Aorta (tissue), 5 donors: ENCODE data around the gene PEF1. TPM values are rescaled to one million over a fixed set of nuclear protein-coding genes. Genes with fewer than 3 reads are reported as not detected.

ENCODE experiments used
- ATAC-seq: fragments of 200-7000 bp; cut with Tn5 transposase; one replicate; pipeline ENCODE4 v1.9.1; 2022; ENCODE audit warnings: moderate library complexity; ENCODE audit not compliant: low FRiP score
- DNase-seq, 2 donors: peaks; one replicate each; pipeline ENCODE4 v3.0.0-alpha.2; 2020
- H3K27ac ChIP-seq, 2 donors: one replicate each; pipeline ENCODE4 v1.5.1; 2013; ENCODE audit warnings: low read length in 2 of 2, mild to moderate bottlenecking in 2 of 2, moderate library complexity in 2 of 2, control low read depth in 1 of 2, inconsistent platforms in 1 of 2, low read depth in 1 of 2
- H3K27me3 ChIP-seq, 2 donors: one replicate each; pipeline ENCODE4 v1.6.1; 2013; ENCODE audit warnings: control low read depth in 1 of 2, low read length in 1 of 2, mild to moderate bottlenecking in 1 of 2, moderate library complexity in 1 of 2; ENCODE audit not compliant: insufficient read depth in 2 of 2, control insufficient read depth in 1 of 2
- H3K36me3 ChIP-seq, 2 donors: one replicate each; pipeline ENCODE4 v1.6.1; 2013; ENCODE audit warnings: control low read depth in 1 of 2, low read length in 1 of 2, mild to moderate bottlenecking in 1 of 2; ENCODE audit not compliant: insufficient read depth in 2 of 2, control insufficient read depth in 1 of 2
- H3K4me1 ChIP-seq, 2 donors: one replicate each; pipeline ENCODE4 v1.6.1; 2013; ENCODE audit warnings: low read length in 2 of 2, control low read depth in 1 of 2, mild to moderate bottlenecking in 1 of 2, moderate library complexity in 1 of 2; ENCODE audit not compliant: insufficient read depth in 2 of 2, control insufficient read depth in 1 of 2
- H3K4me3 ChIP-seq, 2 donors: one replicate each; pipeline ENCODE4 v1.5.1; 2013; ENCODE audit warnings: low read length in 2 of 2, control low read depth in 1 of 2, mild to moderate bottlenecking in 1 of 2
- H3K9me3 ChIP-seq: one replicate; pipeline ENCODE4 v1.6.1; 2013; ENCODE audit warnings: mild to moderate bottlenecking, low read length; ENCODE audit not compliant: control insufficient read depth
- WGBS, 2 donors: extraction: QIAGEN DNeasy Blood & Tissue Kit; methylation state at CpG; one replicate each; pipeline ENCODE4 v1.1.7; 2013; 5-methylcytosine and 5-hydroxymethylcytosine counted together
- intact Hi-C, 2 donors: fragments of 100-400 bp; cut with DNase I; formaldehyde crosslinking; loops; one replicate each; pipeline versions ENCODE4 v1.14.2 to v1.15.0; 2022
- polyA plus RNA-seq, 2 donors: library from polyadenylated mRNA; stranded (reverse); fragments of 200-250 nt; gene quantifications; one replicate each; pipeline ENCODE4 v1.2.3, GENCODE V29; 2013
- total RNA-seq, 2 donors: library from RNA; stranded (reverse); fragmentation: NEBNext Ultra II Directional; extraction: Animal tissue kit (Norgen Biotek cat#: 25700); gene quantifications; one replicate each; pipeline ENCODE4 v1.2.1, GENCODE V29; 2021
- donor health status: healthy with polysubstance abuse.
- donor health status: Bipolar disorder and iron deficiency.
- donor health status: DM: no; HTN: no; CAD: no.
- donor health status: DM: no; HTN: no; CAD: no.
- donor health status: DM: yes; HTN: yes; CAD: no.

Gene PEF1
- total and polyA plus RNA-seq, 4 donors = 57.9 to 83.9 (median 70.3) TPM

- ATAC-seq (no peak), DNase-seq (no peak)
- Histone ChIP-seq H3K9me3 (no peaks in the 10 kb centered on the region), H3K4me1 (no peaks in the 10 kb centered on the region), H3K27me3 (no peaks in the 10 kb centered on the region), H3K4me3 (no peak overlapping the region), H3K27ac (no peak overlapping the region), H3K36me3 (peaks cover 0 to 1% of the 10 kb centered on the region in 2 donors)
- intact Hi-C loops = no loop called here
- WGBS, 2 donors = 93% methylated on average over 8 of the region's 8 CpGs
Observed at GRCh38 chr1:31687601-31688000, 42.9 kb upstream of the PEF1 start.

- intact Hi-C loops = no loop called here
- peaks cover 0 to 2% of the 10 kb centered on the region in 2 donors for H3K36me3 ChIP-seq
Observed at GRCh38 chr1:31685795-31686194, 41.1 kb upstream of the PEF1 start.

GRCh38 chr1:31683997-31684396, 39.3 kb upstream of the PEF1 start:
- Histone ChIP-seq H3K4me3 (no peak overlapping the region), H3K36me3 (peaks cover 0 to 5% of the 10 kb centered on the region in 2 donors), H3K27me3 (no peaks in the 10 kb centered on the region), H3K27ac (no peak overlapping the region), H3K9me3 (no peaks in the 10 kb centered on the region), H3K4me1 (no peaks in the 10 kb centered on the region)
- 90 to 97% methylated on average over 7 to 11 of the region's 11 CpGs for WGBS, 2 donors
- DNase-seq (no peak), ATAC-seq (no peak)
- intact Hi-C loops = no loop called here

More at GRCh38 chr1:31685795-31686194, 41.1 kb upstream of the PEF1 start:
- Histone ChIP-seq H3K9me3 (no peaks in the 10 kb centered on the region), H3K4me1 (no peaks in the 10 kb centered on the region), H3K27ac (no peak overlapping the region), H3K27me3 (no peaks in the 10 kb centered on the region), H3K4me3 (no peak overlapping the region)
- WGBS, 2 donors = 69 to 81% methylated on average over 8 of the region's 8 CpGs
- ATAC-seq (no peak), DNase-seq (no peak)

GRCh38 chr1:31681415-31681814, 36.7 kb upstream of the PEF1 start:
- no peaks in the 10 kb centered on the region for H3K9me3 ChIP-seq
- no peak for DNase-seq
- no peaks in the 10 kb centered on the region for H3K4me1 ChIP-seq
- no peak for ATAC-seq
- no peak overlapping the region for H3K27ac ChIP-seq
- intact Hi-C loops = no loop called here
- WGBS, 2 donors = 32 to 45% methylated on average over 9 of the region's 9 CpGs
- H3K27me3 ChIP-seq = no peaks in the 10 kb centered on the region
- no peak overlapping the region for H3K4me3 ChIP-seq
- H3K36me3 ChIP-seq = peaks cover 0 to 5% of the 10 kb centered on the region in 2 donors

GRCh38 chr1:31679676-31680230, 35.1 kb upstream of the PEF1 start:
- H3K4me1 ChIP-seq = no peaks in the 10 kb centered on the region
- peaks cover 0 to 5% of the 10 kb centered on the region in 2 donors for H3K36me3 ChIP-seq
- H3K9me3 ChIP-seq = no peaks in the 10 kb centered on the region
- no peaks in the 10 kb centered on the region for H3K27me3 ChIP-seq
- intact Hi-C loops = no loop called here
- ATAC-seq (no peak), DNase-seq (no peak)
- H3K4me3 ChIP-seq = no peak overlapping the region
- no peak overlapping the region for H3K27ac ChIP-seq
- 91 to 92% methylated on average over 21 to 23 of the region's 23 CpGs for WGBS, 2 donors

- Histone ChIP-seq H3K27me3 (no peaks in the 10 kb centered on the region), H3K4me1 (no peaks in the 10 kb centered on the region), H3K36me3 (peaks cover 0 to 5% of the 10 kb centered on the region in 2 donors), H3K9me3 (no peaks in the 10 kb centered on the region), H3K4me3 (no peak overlapping the region), H3K27ac (no peak overlapping the region)
- DNase-seq (no peak), ATAC-seq (no peak)
- intact Hi-C loops = no loop called here
- WGBS, 2 donors = 39 to 45% methylated on average over 2 of the region's 2 CpGs
Observed at GRCh38 chr1:31679091-31679490, 34.4 kb upstream of the PEF1 start.

GRCh38 chr1:31678681-31679080, 34.0 kb upstream of the PEF1 start:
- H3K36me3 ChIP-seq = peaks cover 0 to 5% of the 10 kb centered on the region in 2 donors
- no peak for DNase-seq
- intact Hi-C loops = no loop called here
- H3K27ac ChIP-seq = no peak overlapping the region
- H3K9me3 ChIP-seq = no peaks in the 10 kb centered on the region
- H3K4me3 ChIP-seq = no peak overlapping the region
- no peaks in the 10 kb centered on the region for H3K27me3 ChIP-seq
- no peak for ATAC-seq
- no peaks in the 10 kb centered on the region for H3K4me1 ChIP-seq
- 95% methylated on average over 4 of the region's 4 CpGs for WGBS, 2 donors

GRCh38 chr1:31677949-31678348, 33.3 kb upstream of the PEF1 start:
- WGBS, 2 donors = 78 to 80% methylated on average over 6 of the region's 6 CpGs
- Histone ChIP-seq H3K27me3 (no peaks in the 10 kb centered on the region), H3K4me3 (no peak overlapping the region), H3K9me3 (no peaks in the 10 kb centered on the region), H3K36me3 (peaks cover 0 to 5% of the 10 kb centered on the region in 2 donors), H3K4me1 (no peaks in the 10 kb centered on the region), H3K27ac (no peak overlapping the region)
- no peak for ATAC-seq
- DNase-seq = no peak
- intact Hi-C loops = no loop called here

- Histone ChIP-seq H3K9me3 (no peaks in the 10 kb centered on the region), H3K4me1 (no peaks in the 10 kb centered on the region), H3K27ac (no peak overlapping the region), H3K36me3 (peaks cover 0 to 3% of the 10 kb centered on the region in 2 donors), H3K27me3 (no peaks in the 10 kb centered on the region), H3K4me3 (no peak overlapping the region)
- intact Hi-C loops = no loop called here
- ATAC-seq (no peak), DNase-seq (no peak)
- WGBS, 2 donors = 79 to 80% methylated on average over 3 of the region's 3 CpGs
Observed at GRCh38 chr1:31677401-31677800, 32.7 kb upstream of the PEF1 start.
